NCI-H446 treated with DMSO at 0.1 percent for 48 hours (cell line): ENCODE measurements around the gene DNAAF3.

Experiments
- DNase-seq: peaks from one replicate; lab custom pipeline; 2025; lab: John Stamatoyannopoulos, UW

The DNAAF3 gene

GRCh38 chr19:55116232-55116858 is 50.1 kb downstream of the DNAAF3 start:
- no peak for DNase-seq

GRCh38 chr19:55115446-55116065 is 50.9 kb downstream of the DNAAF3 start:
- DNase-seq: no peak

GRCh38 chr19:55114566-55115145 is 51.8 kb downstream of the DNAAF3 start:
- DNase-seq: no peak

GRCh38 chr19:55113570-55114039 is 52.8 kb downstream of the DNAAF3 start:
- DNase-seq: peak; percentile 17

- DNase-seq: no peak
These were observed 53.4 kb downstream of the DNAAF3 start for GRCh38 chr19:55112777-55113569.

- no peak for DNase-seq
These were observed 54.1 kb downstream of the DNAAF3 start for GRCh38 chr19:55112246-55112776.

GRCh38 chr19:55111238-55111831 is 55.1 kb downstream of the DNAAF3 start:
- no peak for DNase-seq

- no peak for DNase-seq
These were observed 56.7 kb downstream of the DNAAF3 start for GRCh38 chr19:55109527-55110291.
